ENCODE data around the gene SACM1L.

DNA sequence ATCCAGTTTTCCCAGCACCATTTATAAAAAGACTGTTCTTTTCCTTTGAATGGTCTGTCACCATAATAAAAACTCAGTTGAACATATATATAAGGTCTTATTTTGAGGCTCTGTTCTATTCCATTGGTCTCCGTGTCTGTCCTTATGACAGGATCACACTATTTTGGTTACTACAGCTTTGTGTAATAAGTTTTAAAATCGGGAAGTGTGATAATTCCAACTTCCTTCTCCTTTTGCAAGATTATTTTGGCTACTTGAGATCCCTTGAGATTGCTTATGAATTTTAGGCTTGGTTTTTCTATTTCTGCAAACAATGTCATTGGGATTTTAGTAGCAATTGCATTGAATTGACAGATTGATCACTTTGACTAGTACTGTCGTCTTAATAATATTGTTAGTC is 35.7 kb downstream of the SACM1L start:
- TF ChIP-seq, protein P1, sequence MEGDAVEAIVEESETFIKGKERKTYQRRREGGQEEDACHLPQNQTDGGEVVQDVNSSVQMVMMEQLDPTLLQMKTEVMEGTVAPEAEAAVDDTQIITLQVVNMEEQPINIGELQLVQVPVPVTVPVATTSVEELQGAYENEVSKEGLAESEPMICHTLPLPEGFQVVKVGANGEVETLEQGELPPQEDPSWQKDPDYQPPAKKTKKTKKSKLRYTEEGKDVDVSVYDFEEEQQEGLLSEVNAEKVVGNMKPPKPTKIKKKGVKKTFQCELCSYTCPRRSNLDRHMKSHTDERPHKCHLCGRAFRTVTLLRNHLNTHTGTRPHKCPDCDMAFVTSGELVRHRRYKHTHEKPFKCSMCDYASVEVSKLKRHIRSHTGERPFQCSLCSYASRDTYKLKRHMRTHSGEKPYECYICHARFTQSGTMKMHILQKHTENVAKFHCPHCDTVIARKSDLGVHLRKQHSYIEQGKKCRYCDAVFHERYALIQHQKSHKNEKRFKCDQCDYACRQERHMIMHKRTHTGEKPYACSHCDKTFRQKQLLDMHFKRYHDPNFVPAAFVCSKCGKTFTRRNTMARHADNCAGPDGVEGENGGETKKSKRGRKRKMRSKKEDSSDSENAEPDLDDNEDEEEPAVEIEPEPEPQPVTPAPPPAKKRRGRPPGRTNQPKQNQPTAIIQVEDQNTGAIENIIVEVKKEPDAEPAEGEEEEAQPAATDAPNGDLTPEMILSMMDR (IDR thresholded peaks at IDR 0.05; ENCODE audit: control extremely low read depth in 1 of 3, insufficient read depth in 1 of 3, low read depth in 1 of 3, low read length in 3 of 3): no peak
- TF ChIP-seq CEBPB (IDR thresholded peaks at IDR 0.05; ENCODE audit: low read depth, low read length): no peak
- no peak for TF ChIP-seq HDAC2 (IDR thresholded peaks at IDR 0.05; ENCODE audit: borderline replicate concordance in 1 of 2, low read depth in 2 of 2, low read length in 2 of 2)
- no peak for TF ChIP-seq HDAC6 (IDR thresholded peaks at IDR 0.05; ENCODE audit: low read depth, low read length)
- no peak for TF ChIP-seq EZH2 (IDR thresholded peaks at IDR 0.05; ENCODE audit: low read depth, low read length, severe bottlenecking)
- TF ChIP-seq FOSL1 (IDR thresholded peaks at IDR 0.05; ENCODE audit: insufficient read depth, low read depth, low read length): no peak

All from H1 (cell line).